Measurements from ENCODE around the gene CEP170.
"Not testable (repeated sequence)": the region's sequence is repeated elsewhere in the genome, so short reads cannot be mapped to it uniquely, and the experiment has no call there.

GRCh38 chr1:243122876-243123409, 132.1 kb downstream of the CEP170 start:
- TF ChIP-seq, protein P1, sequence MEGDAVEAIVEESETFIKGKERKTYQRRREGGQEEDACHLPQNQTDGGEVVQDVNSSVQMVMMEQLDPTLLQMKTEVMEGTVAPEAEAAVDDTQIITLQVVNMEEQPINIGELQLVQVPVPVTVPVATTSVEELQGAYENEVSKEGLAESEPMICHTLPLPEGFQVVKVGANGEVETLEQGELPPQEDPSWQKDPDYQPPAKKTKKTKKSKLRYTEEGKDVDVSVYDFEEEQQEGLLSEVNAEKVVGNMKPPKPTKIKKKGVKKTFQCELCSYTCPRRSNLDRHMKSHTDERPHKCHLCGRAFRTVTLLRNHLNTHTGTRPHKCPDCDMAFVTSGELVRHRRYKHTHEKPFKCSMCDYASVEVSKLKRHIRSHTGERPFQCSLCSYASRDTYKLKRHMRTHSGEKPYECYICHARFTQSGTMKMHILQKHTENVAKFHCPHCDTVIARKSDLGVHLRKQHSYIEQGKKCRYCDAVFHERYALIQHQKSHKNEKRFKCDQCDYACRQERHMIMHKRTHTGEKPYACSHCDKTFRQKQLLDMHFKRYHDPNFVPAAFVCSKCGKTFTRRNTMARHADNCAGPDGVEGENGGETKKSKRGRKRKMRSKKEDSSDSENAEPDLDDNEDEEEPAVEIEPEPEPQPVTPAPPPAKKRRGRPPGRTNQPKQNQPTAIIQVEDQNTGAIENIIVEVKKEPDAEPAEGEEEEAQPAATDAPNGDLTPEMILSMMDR (IDR thresholded peaks at IDR 0.05): not testable (repeated sequence)
- not testable (repeated sequence) for TF ChIP-seq POLR2AphosphoS5, POLR2A (IDR thresholded peaks at IDR 0.05)
